OCI-LY3 (cell line): Measurements from ENCODE around the gene WDR48.

Experiments used
- EZH2phosphoT487 ChIP-seq: fragments of 200-600 bp; shearing (Covaris generic); IDR thresholded peaks from 2 replicates; pipeline ENCODE4 v1.6.1; 2018; ENCODE audit warnings: antibody characterized with exemption, mixed run types, low read depth
- TF ChIP-seq, protein P1 (sequence below): fragments of 200-600, 300-600 bp; sonication (generic); IDR thresholded peaks from 2 replicates; pipeline ENCODE4 v1.5.1; 2014; ENCODE audit warnings: antibody characterized with exemption, low read length, low read depth

- TF ChIP-seq, protein P1, sequence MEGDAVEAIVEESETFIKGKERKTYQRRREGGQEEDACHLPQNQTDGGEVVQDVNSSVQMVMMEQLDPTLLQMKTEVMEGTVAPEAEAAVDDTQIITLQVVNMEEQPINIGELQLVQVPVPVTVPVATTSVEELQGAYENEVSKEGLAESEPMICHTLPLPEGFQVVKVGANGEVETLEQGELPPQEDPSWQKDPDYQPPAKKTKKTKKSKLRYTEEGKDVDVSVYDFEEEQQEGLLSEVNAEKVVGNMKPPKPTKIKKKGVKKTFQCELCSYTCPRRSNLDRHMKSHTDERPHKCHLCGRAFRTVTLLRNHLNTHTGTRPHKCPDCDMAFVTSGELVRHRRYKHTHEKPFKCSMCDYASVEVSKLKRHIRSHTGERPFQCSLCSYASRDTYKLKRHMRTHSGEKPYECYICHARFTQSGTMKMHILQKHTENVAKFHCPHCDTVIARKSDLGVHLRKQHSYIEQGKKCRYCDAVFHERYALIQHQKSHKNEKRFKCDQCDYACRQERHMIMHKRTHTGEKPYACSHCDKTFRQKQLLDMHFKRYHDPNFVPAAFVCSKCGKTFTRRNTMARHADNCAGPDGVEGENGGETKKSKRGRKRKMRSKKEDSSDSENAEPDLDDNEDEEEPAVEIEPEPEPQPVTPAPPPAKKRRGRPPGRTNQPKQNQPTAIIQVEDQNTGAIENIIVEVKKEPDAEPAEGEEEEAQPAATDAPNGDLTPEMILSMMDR = no peak
- TF ChIP-seq EZH2phosphoT487 = no peak
Observed at GRCh38 chr3:39064646-39065045, 12.8 kb downstream of the WDR48 start.
